KMS-11 (cell line): ENCODE measurements around the gene XKR7.
"Not testable (repeated sequence)": the region's sequence is repeated elsewhere in the genome, so short reads cannot be mapped to it uniquely, and the experiment has no call there.

Source experiments
- H2AFZ ChIP-seq: fragments of 200-600 bp; sonication (generic); 2 replicates; pipeline ENCODE4 v1.6.1; 2016; ENCODE audit warnings: antibody characterized with exemption, mixed run types, low read depth
- H3K27ac ChIP-seq: fragments of 200-600 bp; sonication (generic); 2 replicates; pipeline ENCODE4 v1.6.1; 2016; ENCODE audit warnings: mild to moderate bottlenecking, mixed run types
- H3K27me3 ChIP-seq: fragments of 200-600 bp; sonication (generic); 2 replicates; pipeline ENCODE4 v1.6.1; 2017; ENCODE audit warnings: mild to moderate bottlenecking, low read depth, mixed run types, moderate library complexity; ENCODE audit not compliant: insufficient read depth
- H3K36me3 ChIP-seq: fragments of 200-600 bp; sonication (generic); 2 replicates; pipeline ENCODE4 v1.6.1; 2017; ENCODE audit warnings: mild to moderate bottlenecking, mixed run types; ENCODE audit not compliant: insufficient read depth
- H3K4me1 ChIP-seq: fragments of 200-600 bp; sonication (generic); 2 replicates; pipeline ENCODE4 v1.6.1; 2016; ENCODE audit warnings: mild to moderate bottlenecking, low read depth, mixed run types; ENCODE audit not compliant: poor library complexity, severe bottlenecking
- H3K4me2 ChIP-seq: fragments of 200-600 bp; sonication (generic); 2 replicates; pipeline ENCODE4 v1.7.0; 2016; ENCODE audit warnings: mild to moderate bottlenecking, mixed run types
- H3K4me3 ChIP-seq: fragments of 200-600 bp; sonication (generic); IDR thresholded peaks from 2 replicates; pipeline ENCODE4 v1.6.1; 2017; ENCODE audit warnings: low read depth, low read length, mixed read lengths; ENCODE audit not compliant: insufficient read depth
- H3K79me2 ChIP-seq: fragments of 200-600 bp; sonication (generic); 2 replicates; pipeline ENCODE4 v1.6.1; 2016; ENCODE audit warnings: low read depth, mixed run types; ENCODE audit not compliant: insufficient read depth
- H3K9ac ChIP-seq: fragments of 200-600 bp; sonication (generic); 2 replicates; pipeline ENCODE4 v1.6.1; 2016; ENCODE audit warnings: mild to moderate bottlenecking, mixed run types
- H4K20me1 ChIP-seq: fragments of 200-600 bp; sonication (generic); 2 replicates; pipeline ENCODE4 v1.6.1; 2016; ENCODE audit warnings: mild to moderate bottlenecking, mixed run types; ENCODE audit not compliant: insufficient read depth
- CTCF ChIP-seq: fragments of 200-600 bp; sonication (generic); conservative IDR thresholded peaks from 2 replicates; pipeline ENCODE4 v1.6.1; 2017; ENCODE audit warnings: low read depth, mild to moderate bottlenecking, antibody characterized with exemption, low read length, moderate library complexity, mixed read lengths

Gene XKR7, protein sequence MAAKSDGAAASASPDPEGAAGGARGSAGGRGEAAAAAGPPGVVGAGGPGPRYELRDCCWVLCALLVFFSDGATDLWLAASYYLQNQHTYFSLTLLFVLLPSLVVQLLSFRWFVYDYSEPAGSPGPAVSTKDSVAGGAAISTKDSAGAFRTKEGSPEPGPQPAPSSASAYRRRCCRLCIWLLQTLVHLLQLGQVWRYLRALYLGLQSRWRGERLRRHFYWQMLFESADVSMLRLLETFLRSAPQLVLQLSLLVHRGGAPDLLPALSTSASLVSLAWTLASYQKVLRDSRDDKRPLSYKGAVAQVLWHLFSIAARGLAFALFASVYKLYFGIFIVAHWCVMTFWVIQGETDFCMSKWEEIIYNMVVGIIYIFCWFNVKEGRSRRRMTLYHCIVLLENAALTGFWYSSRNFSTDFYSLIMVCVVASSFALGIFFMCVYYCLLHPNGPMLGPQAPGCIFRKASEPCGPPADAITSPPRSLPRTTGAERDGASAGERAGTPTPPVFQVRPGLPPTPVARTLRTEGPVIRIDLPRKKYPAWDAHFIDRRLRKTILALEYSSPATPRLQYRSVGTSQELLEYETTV

GRCh38 chr20:31967830-31968249 lies at the start of gene XKR7:
XKR7 (plus strand) TSS chr20:31968151; CDS start chr20:31968176, 25 bp downstream.
- Histone ChIP-seq H3K27me3 (peaks cover 90% of the 10 kb centered on the region), H2AFZ (no peak within 1 kb of the TSS), H3K79me2 (no peaks in the 10 kb centered on the region), H3K27ac (no peak within 1 kb of the TSS), H3K4me2 (no peak within 1 kb of the TSS), H4K20me1 (no peaks in the 10 kb centered on the region), H3K4me3 (no peak within 1 kb of the TSS), H3K36me3 (no peaks in the 10 kb centered on the region), H3K9ac (no peak within 1 kb of the TSS), H3K4me1 (no peaks in the 10 kb centered on the region)
- no peak for TF ChIP-seq CTCF

- Histone ChIP-seq H3K27me3 (no peaks in the 10 kb centered on the region; the same call in 1 of the 2 replicates), H3K4me3 (no peak overlapping the region), H3K27ac (no peak overlapping the region), H3K36me3 (no peaks in the 10 kb centered on the region), H3K79me2 (no peaks in the 10 kb centered on the region), H4K20me1 (no peaks in the 10 kb centered on the region), H3K9ac (no peak overlapping the region), H3K4me2 (no peak overlapping the region), H3K4me1 (no peaks in the 10 kb centered on the region), H2AFZ (no peak overlapping the region)
- TF ChIP-seq CTCF, result no peak
These were observed 49.4 kb upstream of the XKR7 start for GRCh38 chr20:31918466-31919105.

- H4K20me1 ChIP-seq, result no peaks in the 10 kb centered on the region
- H3K9ac ChIP-seq, result no peak overlapping the region
- no peak overlapping the region for H3K4me2 ChIP-seq
- no peaks in the 10 kb centered on the region for H3K4me1 ChIP-seq
- no peak overlapping the region for H2AFZ ChIP-seq
- H3K27me3 ChIP-seq, result no peaks in the 10 kb centered on the region; the same call in 1 of the 2 replicates
- no peak overlapping the region for H3K27ac ChIP-seq
- H3K36me3 ChIP-seq, result no peaks in the 10 kb centered on the region
- no peak for TF ChIP-seq CTCF
- H3K79me2 ChIP-seq, result no peaks in the 10 kb centered on the region
- H3K4me3 ChIP-seq, result no peak overlapping the region
These were observed 48.4 kb upstream of the XKR7 start for GRCh38 chr20:31919410-31920155.

DNA sequence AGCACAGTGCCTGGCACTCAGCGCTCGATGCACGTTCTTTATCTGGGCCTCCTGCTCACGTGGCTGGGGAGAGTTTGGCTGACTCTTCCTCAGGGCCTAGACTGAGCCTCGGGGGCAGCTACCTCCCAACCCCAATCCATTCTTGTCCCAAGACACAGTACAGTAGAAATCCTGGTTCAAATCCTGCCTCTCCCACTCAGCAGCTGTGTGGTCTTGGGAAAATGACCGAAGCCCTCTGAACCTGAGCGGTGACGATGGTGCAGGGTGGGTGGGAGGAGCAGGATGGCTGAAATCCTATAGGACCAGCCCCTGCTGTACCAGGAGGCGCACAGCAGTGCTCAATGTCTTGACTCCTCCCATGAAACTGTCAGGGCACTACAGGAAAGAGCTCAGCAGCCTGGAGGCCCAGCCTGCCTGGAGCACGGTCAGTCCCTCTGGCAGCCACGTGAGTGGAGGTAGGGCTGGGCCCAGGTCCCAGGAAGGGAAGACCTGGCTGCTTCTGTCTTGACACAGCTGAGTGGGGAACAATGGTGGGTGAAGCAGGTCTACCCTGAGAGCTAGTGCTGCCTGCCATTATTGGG lies 47.6 kb upstream of the XKR7 start:
- Histone ChIP-seq H4K20me1 (no peaks in the 10 kb centered on the region), H2AFZ (no peak overlapping the region), H3K4me3 (no peak overlapping the region), H3K4me2 (no peak overlapping the region), H3K27ac (no peak overlapping the region), H3K4me1 (no peaks in the 10 kb centered on the region), H3K79me2 (no peaks in the 10 kb centered on the region), H3K9ac (no peak overlapping the region), H3K36me3 (no peaks in the 10 kb centered on the region), H3K27me3 (no peaks in the 10 kb centered on the region; the same call in 1 of the 2 replicates)
- no peak for TF ChIP-seq CTCF

DNA sequence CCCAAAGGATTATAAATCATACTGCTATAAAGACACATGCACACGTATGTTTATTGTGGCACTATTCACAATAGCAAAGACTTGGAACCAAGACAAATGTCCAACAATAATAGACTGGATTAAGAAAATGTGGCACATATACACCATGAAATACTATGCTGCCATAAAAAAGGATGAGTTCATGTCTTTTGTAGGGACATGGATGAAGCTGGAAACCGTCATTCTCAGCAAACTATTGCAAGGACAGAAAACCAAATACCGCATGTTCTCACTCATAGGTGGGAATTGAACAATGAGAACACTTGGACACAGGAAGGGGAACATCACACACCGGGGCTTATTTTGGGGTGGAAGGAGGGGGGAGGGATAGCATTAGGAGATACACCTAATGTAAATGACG lies 46.5 kb upstream of the XKR7 start:
- not testable (repeated sequence) for H3K27me3 ChIP-seq

More for the DNA sequence above, 46.5 kb upstream of the XKR7 start:
- not testable (repeated sequence) for H3K79me2 ChIP-seq, H3K4me2 ChIP-seq, H4K20me1 ChIP-seq, H3K4me1 ChIP-seq, H3K36me3 ChIP-seq, H3K9ac ChIP-seq, H3K4me3 ChIP-seq, H3K27ac ChIP-seq, H2AFZ ChIP-seq
